Subcutaneous abdominal adipose tissue (tissue), 5 donors: ENCODE results near the gene GALM.
A peak's percentile ranks its signal among the peaks of the same experiment; 100 is the strongest.

Experiments used
- H3K27ac ChIP-seq: one replicate; pipeline ENCODE4 v1.7.0; 2013; ENCODE audit warnings: low read depth, mild to moderate bottlenecking, inconsistent platforms, low read length, moderate library complexity
- H3K27me3 ChIP-seq, 5 donors: one replicate each; pipeline ENCODE4 v1.7.0; 2013; ENCODE audit warnings: low read length in 5 of 5, inconsistent platforms in 1 of 5; ENCODE audit not compliant: control insufficient read depth in 5 of 5, insufficient read depth in 4 of 5
- H3K36me3 ChIP-seq, 5 donors: one replicate each; pipeline ENCODE4 v1.7.0; 2013; ENCODE audit warnings: low read length in 5 of 5; ENCODE audit not compliant: control insufficient read depth in 5 of 5, insufficient read depth in 5 of 5
- H3K4me1 ChIP-seq, 5 donors: one replicate each; pipeline ENCODE4 v1.7.0; 2013; ENCODE audit warnings: low read length in 5 of 5, mild to moderate bottlenecking in 3 of 5, moderate library complexity in 1 of 5; ENCODE audit not compliant: control insufficient read depth in 5 of 5, insufficient read depth in 5 of 5
- H3K4me3 ChIP-seq, 5 donors: one replicate each; pipeline ENCODE4 v1.7.0; 2013; ENCODE audit warnings: low read length in 5 of 5, low read depth in 1 of 5
- H3K9ac ChIP-seq, 5 donors: one replicate each; pipeline ENCODE4 v1.7.0; 2013; ENCODE audit warnings: low read length in 5 of 5, mild to moderate bottlenecking in 4 of 5, moderate library complexity in 3 of 5
- H3K9me3 ChIP-seq, 5 donors: one replicate each; pipeline ENCODE4 v1.7.0; 2013; ENCODE audit warnings: low read length in 5 of 5; ENCODE audit not compliant: control insufficient read depth in 5 of 5
- donor health status: healthy.
- donor health status: healthy.
- donor health status: healthy.
- donor health status: healthy.
- donor health status: healthy.

Gene GALM

GRCh38 chr2:38665854-38666555 is at the start of gene GALM:
Gene GALM (plus strand): TSS chr2:38666114. CDS start chr2:38666162, 48 bp downstream.
- Histone ChIP-seq H3K27me3 (no peaks in the 10 kb centered on the region), H3K9me3 (no peaks in the 10 kb centered on the region), H3K4me3 (peak within 1 kb of the TSS; percentile 84 to 96 (median 91)), H3K27ac (peak within 1 kb of the TSS; percentile 70), H3K9ac (peak within 1 kb of the TSS; percentile 57 to 78 (median 64)), H3K4me1 (peaks cover 5 to 23% (median 15%) of the 10 kb centered on the region in 5 donors), H3K36me3 (no peaks in the 10 kb centered on the region)

GRCh38 chr2:38617301-38617700 is 48.6 kb upstream of the GALM start:
- no peaks in the 10 kb centered on the region for H3K36me3 ChIP-seq
- H3K27me3 ChIP-seq: no peaks in the 10 kb centered on the region
- peaks cover 0 to 20% (median 7%) of the 10 kb centered on the region in 5 donors for H3K4me1 ChIP-seq
- no peaks in the 10 kb centered on the region for H3K9me3 ChIP-seq
- H3K4me3 ChIP-seq: no peak overlapping the region
- H3K27ac ChIP-seq: no peak overlapping the region
- no peak overlapping the region for H3K9ac ChIP-seq

GRCh38 chr2:38619458-38620164 is 46.3 kb upstream of the GALM start:
- Histone ChIP-seq H3K36me3 (no peaks in the 10 kb centered on the region), H3K27me3 (no peaks in the 10 kb centered on the region), H3K4me3 (no peak overlapping the region), H3K27ac (no peak overlapping the region), H3K9ac (no peak overlapping the region), H3K4me1 (peaks cover 0 to 15% (median 12%) of the 10 kb centered on the region in 5 donors), H3K9me3 (no peaks in the 10 kb centered on the region)

DNA sequence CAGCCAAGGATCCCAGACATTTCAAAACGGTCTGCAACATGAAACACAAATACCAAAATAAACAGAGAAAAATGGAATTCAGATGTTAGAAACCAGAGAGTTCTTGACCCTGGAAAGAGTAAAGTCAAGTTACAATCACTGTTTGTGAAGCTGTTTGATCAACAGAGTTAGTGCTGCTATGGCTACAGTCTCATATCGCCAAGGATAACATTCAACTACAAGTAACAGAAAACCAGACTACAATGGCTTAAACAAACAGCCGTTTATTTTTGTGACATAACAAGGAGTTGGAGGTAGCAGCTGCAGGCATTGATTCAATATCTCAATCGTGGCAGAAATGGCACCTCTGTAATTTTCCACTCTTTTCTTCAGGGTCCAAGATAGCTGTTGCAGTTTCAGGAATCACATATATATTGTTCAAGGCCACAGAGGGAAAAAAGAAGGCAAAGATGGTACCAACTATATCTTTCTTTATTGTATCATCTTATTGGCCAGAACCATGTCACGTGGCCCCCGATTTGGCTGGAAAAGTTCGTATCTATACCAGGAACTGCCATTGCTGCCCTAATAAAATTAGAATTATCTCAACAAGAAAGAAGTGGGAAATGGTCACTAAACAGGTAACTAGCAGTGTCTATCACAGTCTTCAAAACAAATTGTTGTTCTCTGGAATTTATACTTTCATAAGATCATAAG is 45.5 kb upstream of the GALM start:
- H3K4me3 ChIP-seq: no peak overlapping the region
- no peaks in the 10 kb centered on the region for H3K9me3 ChIP-seq
- H3K27ac ChIP-seq: no peak overlapping the region
- H3K9ac ChIP-seq: no peak overlapping the region
- peaks cover 0 to 15% (median 12%) of the 10 kb centered on the region in 5 donors for H3K4me1 ChIP-seq
- H3K36me3 ChIP-seq: no peaks in the 10 kb centered on the region
- no peaks in the 10 kb centered on the region for H3K27me3 ChIP-seq

DNA sequence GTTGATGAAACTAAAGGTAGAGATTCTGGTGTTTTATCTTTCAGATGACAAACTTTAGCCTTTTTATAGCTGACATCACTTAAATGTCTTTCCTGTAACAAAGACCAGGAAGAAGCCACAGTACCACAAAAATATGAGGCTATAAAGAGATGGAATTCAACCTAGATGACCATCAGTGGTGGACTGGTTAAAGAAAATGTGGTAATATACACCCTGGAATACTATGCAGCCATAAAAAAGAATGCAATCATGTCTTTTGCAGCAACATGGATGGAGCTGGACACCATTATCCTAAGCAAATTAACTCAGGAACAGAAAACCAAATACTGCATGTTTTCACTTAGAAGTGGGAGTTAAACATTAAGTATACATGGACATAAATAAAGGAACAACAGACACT is 44.9 kb upstream of the GALM start:
- H3K9ac ChIP-seq: no peak overlapping the region
- peaks cover 0 to 15% (median 12%) of the 10 kb centered on the region in 5 donors for H3K4me1 ChIP-seq
- no peak overlapping the region for H3K27ac ChIP-seq
- H3K36me3 ChIP-seq: no peaks in the 10 kb centered on the region
- no peak overlapping the region for H3K4me3 ChIP-seq
- H3K27me3 ChIP-seq: no peaks in the 10 kb centered on the region
- no peaks in the 10 kb centered on the region for H3K9me3 ChIP-seq

- Histone ChIP-seq H3K27ac (no peak overlapping the region), H3K4me3 (no peak overlapping the region), H3K4me1 (peaks cover 0 to 15% (median 12%) of the 10 kb centered on the region in 5 donors), H3K36me3 (no peaks in the 10 kb centered on the region), H3K9ac (no peak overlapping the region), H3K9me3 (no peaks in the 10 kb centered on the region), H3K27me3 (no peaks in the 10 kb centered on the region)
Observed at GRCh38 chr2:38622210-38622609, 43.7 kb upstream of the GALM start.

DNA sequence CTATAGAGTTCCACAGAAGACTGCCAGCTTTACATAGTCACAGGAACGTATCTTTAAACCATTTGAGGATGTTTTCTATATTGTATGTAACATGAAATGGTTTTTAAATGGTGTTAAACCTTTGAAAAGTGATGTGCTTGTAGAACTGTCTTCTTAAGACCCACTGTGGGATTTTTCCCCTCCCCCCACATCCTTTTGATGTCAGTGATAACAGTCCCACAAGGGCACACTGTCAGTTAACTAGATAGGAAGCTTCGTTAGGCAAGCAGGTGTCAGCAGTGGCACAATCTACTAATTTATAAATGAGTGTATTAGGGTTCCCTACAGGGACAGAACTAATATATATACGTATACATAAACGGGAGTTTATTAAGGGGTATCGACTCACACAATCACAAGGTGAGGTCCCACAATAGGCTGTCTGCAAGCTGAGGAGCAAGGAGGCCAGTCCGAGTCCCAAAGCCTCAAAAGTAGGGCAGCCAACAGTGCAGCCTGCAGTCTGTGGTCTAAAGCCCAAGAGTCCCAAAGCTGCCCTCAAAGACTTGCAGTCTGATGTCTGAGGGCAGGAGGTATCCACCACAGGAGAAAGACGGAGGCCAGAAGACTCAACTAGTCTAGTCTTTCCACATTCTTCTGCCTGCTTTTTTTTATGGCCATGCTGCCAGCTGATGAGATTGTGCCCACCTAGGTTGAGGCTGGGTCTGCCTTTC is 39.4 kb upstream of the GALM start:
- Histone ChIP-seq H3K9ac (no peak overlapping the region), H3K4me1 (peaks cover 0 to 4% (median 0%) of the 10 kb centered on the region in 5 donors), H3K27me3 (no peaks in the 10 kb centered on the region), H3K4me3 (no peak overlapping the region), H3K27ac (no peak overlapping the region), H3K36me3 (no peaks in the 10 kb centered on the region), H3K9me3 (peaks cover 3 to 7% (median 3%) of the 10 kb centered on the region in 5 donors)

GRCh38 chr2:38627391-38627790 is 38.5 kb upstream of the GALM start:
- Histone ChIP-seq H3K27me3 (no peaks in the 10 kb centered on the region), H3K9me3 (peaks cover 3 to 7% (median 3%) of the 10 kb centered on the region in 5 donors), H3K4me1 (peaks cover 0 to 4% (median 0%) of the 10 kb centered on the region in 5 donors), H3K9ac (no peak overlapping the region), H3K4me3 (no peak overlapping the region), H3K27ac (no peak overlapping the region), H3K36me3 (no peaks in the 10 kb centered on the region)

DNA sequence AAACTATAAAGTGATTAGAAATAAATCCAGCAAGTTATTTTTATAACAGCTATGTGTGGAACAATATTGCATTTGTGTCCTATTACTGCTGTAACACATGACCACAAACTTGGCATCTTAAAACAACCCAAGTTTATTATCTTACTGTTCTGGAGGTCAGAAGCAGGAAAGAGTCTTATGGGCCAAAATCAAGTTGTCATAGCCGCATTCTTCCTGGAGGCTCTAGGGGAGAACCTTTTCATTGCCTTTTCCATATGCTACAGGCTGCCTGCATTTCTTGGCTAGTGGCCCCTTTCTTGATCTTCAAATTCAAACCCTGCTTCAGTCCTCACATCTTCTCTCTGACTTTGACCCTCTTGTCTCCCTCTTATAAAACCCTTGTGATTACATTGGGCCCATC is 36.2 kb upstream of the GALM start:
- Histone ChIP-seq H3K9me3 (peaks cover 3 to 7% (median 3%) of the 10 kb centered on the region in 5 donors), H3K36me3 (no peaks in the 10 kb centered on the region), H3K27ac (no peak overlapping the region), H3K27me3 (no peaks in the 10 kb centered on the region), H3K4me3 (no peak overlapping the region), H3K9ac (no peak overlapping the region), H3K4me1 (peaks cover 0 to 2% (median 0%) of the 10 kb centered on the region in 5 donors)
